Osteocyte (in vitro differentiated cells): ENCODE measurements around the gene VPS25. TPM values are rescaled to one million over a fixed set of nuclear protein-coding genes. Genes with fewer than 3 reads are reported as not detected.
"Not testable (repeated sequence)": the region's sequence is repeated elsewhere in the genome, so short reads cannot be mapped to it uniquely, and the experiment has no call there.

Source experiments
- DNase-seq: peaks from one replicate; pipeline ENCODE4 v3.0.0; 2021; ENCODE audit warnings: mixed read lengths; ENCODE audit not compliant: unreplicated experiment; ENCODE audit errors: extremely low spot score
- H3K27ac Mint-ChIP-seq: one replicate; pipeline ENCODE4 v1.8.0; 2021; ENCODE audit warnings: mild to moderate bottlenecking, mixed read lengths; ENCODE audit not compliant: unreplicated experiment
- H3K27me3 Mint-ChIP-seq: one replicate; pipeline ENCODE4 v1.8.0; 2021; ENCODE audit warnings: mixed read lengths; ENCODE audit not compliant: unreplicated experiment
- H3K36me3 Mint-ChIP-seq: one replicate; pipeline ENCODE4 v1.8.0; 2021; ENCODE audit warnings: mixed read lengths; ENCODE audit not compliant: unreplicated experiment
- H3K4me1 Mint-ChIP-seq: one replicate; pipeline ENCODE4 v1.8.0; 2021; ENCODE audit warnings: mixed read lengths; ENCODE audit not compliant: unreplicated experiment
- H3K4me3 Mint-ChIP-seq: one replicate; pipeline ENCODE4 v1.8.0; 2021; ENCODE audit warnings: mild to moderate bottlenecking, moderate library complexity, mixed read lengths; ENCODE audit not compliant: unreplicated experiment
- H3K9me3 Mint-ChIP-seq: one replicate; pipeline ENCODE4 v1.8.0; 2021; ENCODE audit warnings: mixed read lengths; ENCODE audit not compliant: unreplicated experiment
- long read RNA-seq: library from polyadenylated mRNA; unstranded; transcript quantifications from one replicate; pipeline ENCODE4 v2.0.0, GENCODE V29; 2021
- total RNA-seq: library from RNA; stranded (reverse); gene quantifications from 2 replicates; pipeline ENCODE4 v1.2.1, GENCODE V29; 2021
- TF ChIP-seq, protein P1 (sequence below): fragments of 200-600 bp; sonication (generic); IDR thresholded peaks from 2 replicates; pipeline ENCODE4 v1.5.0; 2021; ENCODE audit warnings: antibody characterized with exemption, mild to moderate bottlenecking, moderate library complexity

Gene VPS25
- total RNA-seq, result 63.9 and 66.1 TPM in 2 replicates
- long read RNA-seq, transcript VPS25-201 (6 exons, 1,101 nt), result major isoform, 159 of 167 reads
- long read RNA-seq, partial matches to known transcripts, result 0 of 167 reads
- long read RNA-seq, other reads (novel, unspliced or antisense), result 4 of 167 reads

- H3K36me3 Mint-ChIP-seq, result peaks cover 11% of the 10 kb centered on the region
- peaks cover 20% of the 10 kb centered on the region for H3K4me1 Mint-ChIP-seq
- TF ChIP-seq, protein P1, sequence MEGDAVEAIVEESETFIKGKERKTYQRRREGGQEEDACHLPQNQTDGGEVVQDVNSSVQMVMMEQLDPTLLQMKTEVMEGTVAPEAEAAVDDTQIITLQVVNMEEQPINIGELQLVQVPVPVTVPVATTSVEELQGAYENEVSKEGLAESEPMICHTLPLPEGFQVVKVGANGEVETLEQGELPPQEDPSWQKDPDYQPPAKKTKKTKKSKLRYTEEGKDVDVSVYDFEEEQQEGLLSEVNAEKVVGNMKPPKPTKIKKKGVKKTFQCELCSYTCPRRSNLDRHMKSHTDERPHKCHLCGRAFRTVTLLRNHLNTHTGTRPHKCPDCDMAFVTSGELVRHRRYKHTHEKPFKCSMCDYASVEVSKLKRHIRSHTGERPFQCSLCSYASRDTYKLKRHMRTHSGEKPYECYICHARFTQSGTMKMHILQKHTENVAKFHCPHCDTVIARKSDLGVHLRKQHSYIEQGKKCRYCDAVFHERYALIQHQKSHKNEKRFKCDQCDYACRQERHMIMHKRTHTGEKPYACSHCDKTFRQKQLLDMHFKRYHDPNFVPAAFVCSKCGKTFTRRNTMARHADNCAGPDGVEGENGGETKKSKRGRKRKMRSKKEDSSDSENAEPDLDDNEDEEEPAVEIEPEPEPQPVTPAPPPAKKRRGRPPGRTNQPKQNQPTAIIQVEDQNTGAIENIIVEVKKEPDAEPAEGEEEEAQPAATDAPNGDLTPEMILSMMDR, result peak; percentile 32
- peak within 1 kb of the TSS; percentile 96 for H3K27ac Mint-ChIP-seq
- H3K9me3 Mint-ChIP-seq, result no peaks in the 10 kb centered on the region
- H3K4me3 Mint-ChIP-seq, result peak within 1 kb of the TSS; percentile 98
- peak; percentile 90 for DNase-seq
- no peaks in the 10 kb centered on the region for H3K27me3 Mint-ChIP-seq
Observed at GRCh38 chr17:42773290-42774035, at the start of gene VPS25. TSS of gene VPS25 (plus strand) at chr17:42773449. CDS start at chr17:42773476, 27 bp downstream.

- Mint-ChIP-seq H3K4me3 (no peak overlapping the region), H3K36me3 (peaks cover 41% of the 10 kb centered on the region), H3K27ac (no peak overlapping the region), H3K9me3 (no peaks in the 10 kb centered on the region), H3K4me1 (no peaks in the 10 kb centered on the region), H3K27me3 (no peaks in the 10 kb centered on the region)
- no peak for DNase-seq
- TF ChIP-seq, protein P1, result no peak
Observed at GRCh38 chr17:42723636-42724035, 49.6 kb upstream of the VPS25 start.

- no peaks in the 10 kb centered on the region for H3K9me3 Mint-ChIP-seq
- TF ChIP-seq, protein P1, result no peak
Observed at GRCh38 chr17:42725143-42725542, 48.1 kb upstream of the VPS25 start.

GRCh38 chr17:42740699-42741098 is 32.5 kb upstream of the VPS25 start:
- no peak for DNase-seq
- no peaks in the 10 kb centered on the region for H3K27me3 Mint-ChIP-seq
- no peak overlapping the region for H3K4me3 Mint-ChIP-seq
- H3K9me3 Mint-ChIP-seq, result no peaks in the 10 kb centered on the region
- TF ChIP-seq, protein P1, result no peak
- H3K4me1 Mint-ChIP-seq, result peaks cover 15% of the 10 kb centered on the region
- H3K27ac Mint-ChIP-seq, result no peak overlapping the region
- H3K36me3 Mint-ChIP-seq, result no peaks in the 10 kb centered on the region

More at GRCh38 chr17:42725143-42725542, 48.1 kb upstream of the VPS25 start:
- no peaks in the 10 kb centered on the region for H3K27me3 Mint-ChIP-seq
- no peak for DNase-seq
- H3K27ac Mint-ChIP-seq, result no peak overlapping the region
- H3K36me3 Mint-ChIP-seq, result peaks cover 35% of the 10 kb centered on the region
- no peak overlapping the region for H3K4me3 Mint-ChIP-seq
- no peaks in the 10 kb centered on the region for H3K4me1 Mint-ChIP-seq

- Mint-ChIP-seq H3K27me3 (peaks cover 12% of the 10 kb centered on the region), H3K4me1 (peaks cover 15% of the 10 kb centered on the region), H3K4me3 (peak overlapping the region; percentile 6)
- H3K27ac Mint-ChIP-seq, H3K9me3 Mint-ChIP-seq, H3K36me3 Mint-ChIP-seq, DNase-seq: not testable (repeated sequence)
Observed at GRCh38 chr17:42742916-42743315, 30.3 kb upstream of the VPS25 start.
